HUDEP-2 (cell line): ENCODE measurements around the gene PRMT9.
A peak's percentile ranks its signal among the peaks of the same experiment; 100 is the strongest.

Experiments used
- DNase-seq, 76 experiments: peaks; one replicate each; lab custom pipeline; 2025; ENCODE audit not compliant: unreplicated experiment in 76 of 76; lab: John Stamatoyannopoulos, UW

Gene PRMT9

DNA sequence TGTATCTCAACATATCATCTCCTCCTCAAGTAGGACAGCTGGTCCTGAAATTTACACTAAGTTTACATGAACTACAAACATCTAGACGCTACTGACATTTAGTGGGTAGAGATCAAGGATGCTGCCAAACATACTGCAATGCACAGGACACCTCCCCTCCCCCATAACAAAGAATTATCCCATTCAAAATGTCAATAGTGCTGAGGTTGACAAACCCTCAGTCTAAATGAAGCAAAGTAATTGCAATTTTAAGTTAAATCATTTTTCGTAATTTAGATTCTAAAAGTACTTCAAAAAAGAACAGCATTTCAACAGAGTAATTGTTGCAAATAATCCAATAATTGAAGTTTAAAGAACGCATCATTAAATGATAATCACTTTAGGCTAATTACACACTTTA is 1.2 kb downstream of the PRMT9 start:
- DNase-seq: peak in 1 of 76 experiments; percentile 0

- peak in 2 of 76 experiments; percentile 0 for DNase-seq
These were observed 5.0 kb downstream of the PRMT9 start for GRCh38 chr4:147678796-147679549.

- DNase-seq: no peak
These were observed 5.9 kb downstream of the PRMT9 start for GRCh38 chr4:147678106-147678505.

- DNase-seq: no peak
These were observed 9.5 kb downstream of the PRMT9 start for GRCh38 chr4:147674496-147674895.

- no peak for DNase-seq
These were observed 9.9 kb downstream of the PRMT9 start for GRCh38 chr4:147674073-147674472.

- no peak for DNase-seq
These were observed 25.5 kb downstream of the PRMT9 start for GRCh38 chr4:147658501-147658900.

DNA sequence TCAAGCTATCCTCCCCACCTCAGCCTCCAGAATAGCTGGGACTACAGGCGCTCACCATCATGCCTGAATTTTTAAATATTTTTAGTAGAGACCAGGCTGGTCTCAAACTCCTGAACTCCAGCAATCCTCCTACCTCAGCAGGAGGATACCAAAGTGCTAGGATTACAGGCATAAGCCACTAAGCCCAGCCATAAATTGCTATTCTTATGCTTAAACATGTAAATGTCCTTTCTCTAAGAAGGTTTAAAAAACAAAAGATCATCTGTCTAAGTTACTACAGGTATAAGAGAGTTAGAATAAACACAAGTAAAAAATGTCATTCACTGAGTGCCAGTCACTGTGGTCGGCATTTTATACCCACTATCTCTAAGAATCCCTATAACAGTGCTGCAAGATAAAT is 28.3 kb downstream of the PRMT9 start:
- DNase-seq: no peak

- no peak for DNase-seq
These were observed 32.4 kb downstream of the PRMT9 start for GRCh38 chr4:147651563-147651962.

DNA sequence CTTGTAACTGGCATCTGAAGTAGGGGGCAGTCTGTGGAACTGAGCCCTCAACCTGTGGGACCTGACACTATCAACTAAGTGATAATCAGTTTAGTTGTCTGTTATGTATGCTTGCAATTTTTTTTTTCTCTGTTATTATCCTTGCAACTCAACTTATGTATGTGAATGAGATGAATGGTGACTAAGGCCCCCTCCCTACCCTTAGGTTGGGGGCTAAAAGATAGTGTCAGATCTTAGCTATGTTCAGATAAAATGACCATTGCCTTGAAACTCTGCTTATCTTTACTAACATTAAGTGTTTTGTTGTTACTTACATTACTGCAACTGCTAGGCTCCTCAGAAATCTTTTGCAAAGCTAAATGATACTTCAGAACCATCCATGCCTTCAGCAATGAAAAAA is 35.3 kb downstream of the PRMT9 start:
- peak in 2 of 76 experiments; percentile 1 to 4 for DNase-seq

DNA sequence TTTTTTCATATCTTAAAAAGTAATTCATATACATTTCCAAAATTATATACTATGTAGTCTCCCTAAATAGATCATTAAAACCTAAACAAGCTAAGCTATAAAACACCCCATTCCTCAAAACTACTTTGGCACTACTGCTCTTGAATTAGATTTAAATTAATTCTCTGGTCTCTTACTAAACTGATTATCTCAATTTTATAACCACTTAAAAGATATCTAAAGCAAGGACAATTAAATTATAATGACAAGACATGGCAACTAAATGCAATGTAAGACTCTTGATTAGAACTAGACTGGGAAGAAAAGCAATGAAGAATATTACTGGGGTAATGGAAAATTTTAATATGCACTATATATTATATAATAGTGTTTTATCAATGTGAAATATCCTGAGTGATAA is 38.9 kb downstream of the PRMT9 start:
- DNase-seq: no peak

- DNase-seq: no peak
These were observed 39.5 kb downstream of the PRMT9 start for GRCh38 chr4:147644471-147644870.

DNA sequence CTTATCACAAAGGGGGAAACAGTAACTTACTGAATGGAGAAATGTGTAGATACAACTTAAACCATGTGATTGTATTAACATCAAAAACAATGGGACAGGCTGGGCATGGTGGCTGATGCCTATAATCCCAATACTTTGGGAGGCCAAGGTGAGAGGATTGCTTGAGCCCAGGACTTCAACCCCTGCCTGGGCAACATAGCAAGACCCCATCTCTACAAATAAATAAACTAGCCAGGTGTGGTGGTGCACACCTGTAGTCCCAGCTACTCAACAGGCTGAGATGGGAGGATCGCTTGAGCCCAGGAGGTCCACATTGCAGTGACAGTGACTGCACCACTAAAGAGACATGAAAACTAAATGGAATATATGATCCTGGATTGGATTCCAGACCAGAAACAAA is 40.3 kb downstream of the PRMT9 start:
- DNase-seq: no peak

DNA sequence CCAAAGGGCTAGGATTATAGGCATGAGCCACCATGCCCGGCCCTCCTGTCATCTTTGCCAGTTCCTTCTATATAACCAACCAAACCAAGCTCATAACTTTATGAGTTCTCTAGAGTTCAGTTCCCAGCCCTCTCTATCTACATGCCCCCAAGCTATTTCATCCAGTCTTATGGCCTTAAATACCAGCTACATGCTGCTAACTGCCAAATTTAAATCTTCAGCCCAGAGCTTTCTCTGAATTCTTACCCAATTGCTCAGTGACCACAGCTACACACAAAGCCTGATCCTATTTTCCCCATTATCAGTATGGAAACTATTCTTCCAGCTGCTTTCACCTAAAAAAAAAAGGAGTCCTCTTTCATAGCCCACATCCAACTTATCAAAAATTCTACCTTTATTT is 43.6 kb downstream of the PRMT9 start:
- DNase-seq: no peak

DNA sequence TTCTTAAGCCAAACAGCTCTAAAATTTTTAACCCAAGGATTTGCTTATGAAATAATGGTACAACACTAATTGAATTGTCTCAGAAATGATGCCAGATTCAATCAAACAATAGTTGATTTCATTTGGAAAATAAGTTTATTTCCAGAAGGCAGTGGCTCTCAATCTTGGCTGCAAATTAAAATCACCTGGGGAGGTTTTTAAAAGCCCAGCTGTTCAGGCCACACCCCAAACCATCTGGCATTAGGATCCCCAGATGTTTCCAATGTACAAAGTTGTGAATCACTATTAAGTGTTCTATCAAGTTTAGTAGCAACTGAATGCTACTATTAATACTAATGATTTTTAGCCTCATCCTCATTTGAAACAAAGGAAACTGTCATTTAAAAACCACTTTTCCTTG is 44.6 kb downstream of the PRMT9 start:
- no peak for DNase-seq

DNA sequence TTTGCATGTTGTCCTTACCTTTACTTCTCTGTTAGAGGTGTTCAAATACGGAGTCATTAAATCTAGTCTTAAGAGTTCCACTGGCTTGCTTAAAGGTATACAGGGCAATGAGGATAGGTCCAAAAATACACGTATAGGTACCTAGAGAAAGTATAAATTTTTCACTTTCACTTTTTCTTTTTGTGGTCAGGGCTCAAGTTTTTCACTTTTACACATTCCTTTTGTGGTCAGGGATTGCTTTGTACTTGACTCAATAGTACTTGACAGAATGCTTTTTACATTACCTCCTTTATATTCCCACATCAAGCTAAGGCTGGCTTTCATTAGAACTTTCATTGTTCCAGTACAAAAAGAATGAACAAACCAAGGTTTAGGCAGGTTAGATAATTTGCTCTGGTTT is 45.0 kb downstream of the PRMT9 start:
- DNase-seq: no peak

GRCh38 chr4:147638365-147638764 is 45.6 kb downstream of the PRMT9 start:
- DNase-seq: no peak

GRCh38 chr4:147635348-147635747 is 48.6 kb downstream of the PRMT9 start:
- no peak for DNase-seq

DNA sequence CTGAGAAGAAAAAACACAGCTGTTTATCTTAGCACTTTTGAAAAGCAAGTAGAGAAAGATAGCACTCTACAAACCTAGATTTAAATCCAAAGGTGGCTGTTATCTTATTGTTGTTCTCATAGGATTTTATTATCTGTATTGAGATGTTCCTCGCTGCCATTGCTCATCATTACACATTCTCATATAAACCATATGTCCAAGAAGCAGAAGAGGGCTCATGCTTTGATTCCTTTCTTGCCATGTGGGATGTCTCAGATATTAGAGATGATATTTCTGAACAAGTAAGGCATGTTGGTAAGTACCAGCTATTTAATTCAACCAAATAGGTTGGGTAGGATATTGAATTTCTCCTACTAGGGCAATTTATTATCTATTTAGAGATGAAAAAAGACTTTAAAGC is 50.3 kb downstream of the PRMT9 start:
- DNase-seq: no peak

- DNase-seq: no peak
These were observed 50.9 kb downstream of the PRMT9 start for GRCh38 chr4:147633113-147633512.

- no peak for DNase-seq
These were observed 53.9 kb downstream of the PRMT9 start for GRCh38 chr4:147629783-147630730.

DNA sequence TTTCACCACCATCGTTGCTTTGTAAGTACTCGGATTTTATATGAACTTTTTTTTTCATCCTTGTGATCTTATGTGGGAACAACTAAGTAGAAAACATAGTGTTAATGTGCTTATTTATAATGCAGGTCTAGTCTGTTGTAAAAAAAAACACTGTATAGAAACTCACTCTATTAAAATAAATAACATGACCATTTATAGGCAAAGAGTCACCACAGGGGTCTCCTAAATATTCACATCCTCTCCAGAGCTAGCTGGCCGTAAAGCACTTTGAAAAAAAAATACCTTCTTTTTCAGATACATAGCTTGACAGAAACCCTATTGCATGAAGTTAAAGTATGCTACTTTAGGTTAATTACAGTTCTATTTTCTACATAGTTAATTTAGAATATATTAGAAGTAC is 55.5 kb downstream of the PRMT9 start:
- DNase-seq: no peak

DNA sequence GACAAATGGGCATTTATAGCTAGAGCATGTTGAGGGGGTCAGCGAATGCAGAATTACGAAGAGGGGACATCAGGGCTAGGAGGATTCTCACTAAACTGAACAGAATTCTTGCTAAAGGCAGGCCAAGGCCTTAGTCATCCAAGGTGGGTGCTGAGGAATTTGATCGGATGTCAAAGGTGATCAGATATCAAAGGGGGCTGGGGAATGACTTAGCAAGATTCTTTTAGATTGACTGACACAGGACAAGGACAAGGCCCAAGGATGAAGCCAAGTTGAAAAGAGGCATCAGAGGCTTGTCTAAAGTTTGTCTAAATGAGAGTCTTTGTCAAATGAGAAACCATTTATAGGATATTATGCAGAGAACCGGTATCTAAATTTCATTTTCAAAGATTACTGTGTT is 57.1 kb downstream of the PRMT9 start:
- DNase-seq: no peak
